Body of pancreas (tissue), 4 donors: Measurements from ENCODE around the gene PCOLCE2. TPM values are rescaled to one million over a fixed set of nuclear protein-coding genes. Genes with fewer than 3 reads are reported as not detected.

Experiments
- ATAC-seq: fragments of 150-250 bp; one replicate; pipeline ENCODE4 v1.9.1; 2016
- DNase-seq, 4 donors: peaks; one replicate each; pipeline ENCODE4 v3.0.0-alpha.2; 2019
- H3K27ac ChIP-seq, 4 donors: fragments of 200-600 bp; sonication (generic); 1 replicate in 3 of 4; 2 replicates in 1 of 4; pipeline versions ENCODE4 v1.5.1 to v1.6.1; 2016 to 2019; ENCODE audit warnings: mild to moderate bottlenecking in 1 of 4, mixed read lengths in 1 of 4, moderate library complexity in 1 of 4
- H3K27me3 ChIP-seq, 2 donors: fragments of 200-600 bp; sonication (generic); one replicate each; pipeline ENCODE4 v1.6.0; 2016; ENCODE audit warnings: mild to moderate bottlenecking in 1 of 2
- H3K36me3 ChIP-seq, 2 donors: fragments of 200-600 bp; sonication (generic); replicated peaks in 1 of 2; 2 replicates each; pipeline ENCODE4 v1.5.1; 2016; ENCODE audit warnings: low read depth in 2 of 2; ENCODE audit not compliant: insufficient read depth in 1 of 2
- H3K4me1 ChIP-seq: fragments of 200-600 bp; sonication (generic); one replicate; pipeline ENCODE4 v1.6.0; 2016
- H3K4me3 ChIP-seq, 2 donors: fragments of 200-600 bp; sonication (generic); 1 replicate in 1 of 2; 2 replicates in 1 of 2; pipeline ENCODE4 v1.5.1; 2016 to 2019
- H3K9me3 ChIP-seq, 3 donors: fragments of 200-600 bp; sonication (generic); 1 replicate in 2 of 3; 2 replicates in 1 of 3; pipeline ENCODE4 v1.5.1; 2016
- POLR2A ChIP-seq, 3 donors: fragments of 450-650 bp; IDR thresholded peaks; one replicate each; pipeline ENCODE4 v1.6.1; 2016; ENCODE audit warnings: antibody characterized with exemption in 3 of 3, mild to moderate bottlenecking in 2 of 3
- WGBS, 2 donors: methylation state at CpG; one replicate each; pipeline ENCODE4 v1.1.5; 2017; 5-methylcytosine and 5-hydroxymethylcytosine counted together
- intact Hi-C: fragments of 100-400 bp; cut with DNase I; formaldehyde crosslinking; loops from one replicate; pipeline ENCODE4 v1.15.1; 2023
- total RNA-seq, 2 donors: library from RNA; depleted of rRNA; stranded (reverse); fragments of >200 nt; gene quantifications; one replicate each; pipeline ENCODE4 v1.1.0, GENCODE V29; 2016
- TF ChIP-seq, protein P1 (sequence below), 7 experiments: fragments of 450-650 bp in 4 of 7; fragments of 200-600 bp in 3 of 7; sonication (generic) in 3 of 7; IDR thresholded peaks; one replicate each; pipeline ENCODE4 v1.5.1; 2016 to 2019; ENCODE audit warnings: antibody characterized with exemption in 7 of 7

The PCOLCE2 gene
- total RNA-seq, 2 donors from 2014 or later: 1.6 to 41.5 TPM

- intact Hi-C loops: no loop called here
- Histone ChIP-seq H3K4me1 (no peaks in the 10 kb centered on the region), H3K36me3 (no peaks in the 10 kb centered on the region), H3K27ac (no peak overlapping the region), H3K4me3 (no peak overlapping the region), H3K9me3 (no peaks in the 10 kb centered on the region), H3K27me3 (no peaks in the 10 kb centered on the region)
- ATAC-seq (no peak), DNase-seq (peak in 3 of 4 donors; percentile 11 to 38 (median 36))
- TF ChIP-seq, protein P1, sequence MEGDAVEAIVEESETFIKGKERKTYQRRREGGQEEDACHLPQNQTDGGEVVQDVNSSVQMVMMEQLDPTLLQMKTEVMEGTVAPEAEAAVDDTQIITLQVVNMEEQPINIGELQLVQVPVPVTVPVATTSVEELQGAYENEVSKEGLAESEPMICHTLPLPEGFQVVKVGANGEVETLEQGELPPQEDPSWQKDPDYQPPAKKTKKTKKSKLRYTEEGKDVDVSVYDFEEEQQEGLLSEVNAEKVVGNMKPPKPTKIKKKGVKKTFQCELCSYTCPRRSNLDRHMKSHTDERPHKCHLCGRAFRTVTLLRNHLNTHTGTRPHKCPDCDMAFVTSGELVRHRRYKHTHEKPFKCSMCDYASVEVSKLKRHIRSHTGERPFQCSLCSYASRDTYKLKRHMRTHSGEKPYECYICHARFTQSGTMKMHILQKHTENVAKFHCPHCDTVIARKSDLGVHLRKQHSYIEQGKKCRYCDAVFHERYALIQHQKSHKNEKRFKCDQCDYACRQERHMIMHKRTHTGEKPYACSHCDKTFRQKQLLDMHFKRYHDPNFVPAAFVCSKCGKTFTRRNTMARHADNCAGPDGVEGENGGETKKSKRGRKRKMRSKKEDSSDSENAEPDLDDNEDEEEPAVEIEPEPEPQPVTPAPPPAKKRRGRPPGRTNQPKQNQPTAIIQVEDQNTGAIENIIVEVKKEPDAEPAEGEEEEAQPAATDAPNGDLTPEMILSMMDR (IDR thresholded peaks at IDR 0.05): no peak
- no peak for TF ChIP-seq POLR2A (IDR thresholded peaks at IDR 0.05)
- WGBS, 2 donors: 21 to 28% methylated on average over 10 of the region's 10 CpGs
These were observed 35.4 kb downstream of the PCOLCE2 start for GRCh38 chr3:142853270-142854168.

- intact Hi-C loops: no loop called here
- Histone ChIP-seq H3K27ac (no peak overlapping the region), H3K4me3 (no peak overlapping the region), H3K27me3 (no peaks in the 10 kb centered on the region), H3K36me3 (no peaks in the 10 kb centered on the region), H3K9me3 (no peaks in the 10 kb centered on the region), H3K4me1 (peaks cover 7% of the 10 kb centered on the region)
- DNase-seq (no peak), ATAC-seq (no peak)
- 61 to 66% methylated on average over 4 of the region's 4 CpGs for WGBS, 2 donors
- TF ChIP-seq POLR2A (IDR thresholded peaks at IDR 0.05): no peak
- TF ChIP-seq, protein P1 (IDR thresholded peaks at IDR 0.05): no peak
These were observed 36.9 kb downstream of the PCOLCE2 start for GRCh38 chr3:142852009-142852408.

DNA sequence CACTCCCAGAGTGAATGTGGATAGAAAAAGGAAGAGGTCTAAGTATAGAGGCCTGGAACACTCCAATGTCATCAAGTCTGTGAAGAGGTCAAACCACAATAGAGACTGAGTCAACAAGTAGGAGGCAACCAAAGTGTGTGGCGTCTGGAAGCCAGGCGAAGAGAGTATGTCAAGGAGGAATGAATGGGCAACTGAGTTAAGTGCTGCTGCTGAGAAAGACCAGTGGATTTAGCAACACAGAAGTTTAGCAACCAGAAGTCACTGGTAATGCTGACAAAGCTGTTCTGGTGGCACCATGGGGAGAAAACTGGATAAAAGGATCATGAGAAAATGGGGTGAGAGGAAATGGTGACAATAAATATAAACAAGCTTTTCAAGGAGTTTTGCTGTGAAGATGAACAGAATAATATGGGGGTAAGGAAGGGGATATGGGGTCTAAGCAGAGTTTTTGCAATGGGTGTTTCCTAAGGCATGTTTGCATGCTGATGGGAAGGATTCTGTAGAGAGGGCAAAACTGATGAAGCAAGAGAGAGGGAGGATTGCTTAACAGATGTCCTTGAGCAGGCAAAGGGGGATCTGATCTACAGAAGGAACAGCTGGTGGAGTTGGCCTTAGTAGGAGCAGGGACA, 38.4 kb downstream of the PCOLCE2 start:
- Histone ChIP-seq H3K4me3 (no peak overlapping the region), H3K36me3 (no peaks in the 10 kb centered on the region), H3K27me3 (no peaks in the 10 kb centered on the region), H3K27ac (no peak overlapping the region), H3K9me3 (no peaks in the 10 kb centered on the region), H3K4me1 (peaks cover 11% of the 10 kb centered on the region)
- ATAC-seq (no peak), DNase-seq (peak in 1 of 4 donors; percentile 51)
- intact Hi-C loops: no loop called here
- WGBS, 2 donors: 81 to 82% methylated on average over 2 of the region's 2 CpGs
- TF ChIP-seq POLR2A (IDR thresholded peaks at IDR 0.05): no peak
- TF ChIP-seq, protein P1 (IDR thresholded peaks at IDR 0.05): no peak

GRCh38 chr3:142849148-142849547, 39.7 kb downstream of the PCOLCE2 start:
- TF ChIP-seq, protein P1 (IDR thresholded peaks at IDR 0.05): no peak
- no peak for TF ChIP-seq POLR2A (IDR thresholded peaks at IDR 0.05)
- 94 to 95% methylated on average over 3 of the region's 3 CpGs for WGBS, 2 donors
- intact Hi-C loops: no loop called here
- H3K27ac ChIP-seq: no peak overlapping the region
- H3K36me3 ChIP-seq: no peaks in the 10 kb centered on the region
- H3K4me1 ChIP-seq: peaks cover 11% of the 10 kb centered on the region
- H3K9me3 ChIP-seq: no peaks in the 10 kb centered on the region
- H3K27me3 ChIP-seq: no peaks in the 10 kb centered on the region
- DNase-seq: no peak
- no peak for ATAC-seq
- H3K4me3 ChIP-seq: no peak overlapping the region
